ENCODE data around the gene TPX2. TPM values are rescaled to one million over a fixed set of nuclear protein-coding genes. Genes with fewer than 3 reads are reported as not detected.

The TPX2 gene
- total and polyA plus RNA-seq, 5 experiments from 2014 or later = 0.16 to 0.50 (median 0.26) TPM; not detected in 1

DNA sequence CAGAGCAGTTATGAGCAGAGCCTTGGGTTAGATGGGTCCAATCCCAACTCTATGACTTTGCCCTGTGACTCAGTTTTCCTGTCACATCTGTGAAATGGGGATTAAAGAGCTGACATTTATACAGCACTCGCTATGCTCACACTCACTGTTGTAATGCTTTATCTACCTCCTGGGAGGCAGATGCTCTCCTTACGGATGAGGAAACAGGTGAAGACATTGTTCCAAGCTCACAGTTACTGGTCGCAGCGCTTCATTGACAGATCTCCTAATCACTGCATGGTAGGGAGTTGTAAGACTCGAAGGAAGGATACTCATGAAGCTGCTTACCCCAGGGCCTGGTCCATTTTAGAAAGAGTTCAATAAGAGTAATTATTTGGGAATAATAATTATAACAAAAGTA, 77.1 kb downstream of the TPX2 start:
- DNase-seq (no peak), ATAC-seq (no peak)
- H3K27me3 Mint-ChIP-seq = peaks cover 0 to 1% (median 0%) of the 10 kb centered on the region in 5 donors
- H3K36me3 Mint-ChIP-seq = no peaks in the 10 kb centered on the region
- no peaks in the 10 kb centered on the region for H3K4me1 Mint-ChIP-seq
- H3K9me3 Mint-ChIP-seq = no peaks in the 10 kb centered on the region
- no peak overlapping the region for H3K4me3 Mint-ChIP-seq
- POLR2A ChIA-PET = no interaction called here
- no peak overlapping the region for H3K27ac Mint-ChIP-seq

- H3K27me3 Mint-ChIP-seq = peaks cover 0 to 1% (median 0%) of the 10 kb centered on the region in 5 donors
- DNase-seq (no peak), ATAC-seq (no peak)
- no peaks in the 10 kb centered on the region for H3K36me3 Mint-ChIP-seq
- POLR2A ChIA-PET = no interaction called here
- no peak overlapping the region for H3K27ac Mint-ChIP-seq
- peaks cover 0 to 3% (median 0%) of the 10 kb centered on the region in 4 donors for H3K4me1 Mint-ChIP-seq
- no peaks in the 10 kb centered on the region for H3K9me3 Mint-ChIP-seq
- H3K4me3 Mint-ChIP-seq = no peak overlapping the region
These were observed 78.4 kb downstream of the TPX2 start for GRCh38 chr20:31817461-31817860.

DNA sequence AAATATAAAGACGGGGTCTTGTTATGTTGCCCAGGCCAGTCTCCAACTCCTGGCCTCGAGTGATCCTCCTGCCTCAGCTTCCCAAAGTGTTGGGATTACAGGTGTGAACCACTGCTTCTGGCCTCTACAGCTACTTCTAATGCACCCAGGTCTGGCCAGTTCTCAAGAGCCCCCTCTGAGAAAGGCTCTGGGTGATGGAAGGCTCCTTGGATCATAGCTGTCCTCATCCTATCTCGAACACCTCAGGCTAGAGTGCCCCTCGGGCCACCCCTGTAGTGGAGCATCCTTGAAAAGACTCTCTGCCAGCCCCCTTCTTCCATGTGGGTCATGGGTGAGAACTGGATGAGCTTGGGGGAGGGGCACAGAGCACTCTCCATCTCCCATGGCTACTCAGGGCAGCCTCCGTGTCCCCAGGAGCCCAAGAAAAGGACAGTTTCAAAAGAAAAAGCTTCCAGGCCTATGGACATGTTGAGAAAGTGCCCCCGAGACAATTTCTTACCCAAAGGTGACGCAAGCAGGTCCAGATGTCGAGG, 79.4 kb downstream of the TPX2 start:
- no peak overlapping the region for H3K4me3 Mint-ChIP-seq
- POLR2A ChIA-PET = no interaction called here
- DNase-seq (no peak), ATAC-seq (no peak)
- H3K27ac Mint-ChIP-seq = no peak overlapping the region
- peaks cover 0 to 5% (median 4%) of the 10 kb centered on the region in 4 donors for H3K4me1 Mint-ChIP-seq
- H3K9me3 Mint-ChIP-seq = no peaks in the 10 kb centered on the region
- peaks cover 0 to 1% (median 0%) of the 10 kb centered on the region in 5 donors for H3K27me3 Mint-ChIP-seq
- no peaks in the 10 kb centered on the region for H3K36me3 Mint-ChIP-seq

DNA sequence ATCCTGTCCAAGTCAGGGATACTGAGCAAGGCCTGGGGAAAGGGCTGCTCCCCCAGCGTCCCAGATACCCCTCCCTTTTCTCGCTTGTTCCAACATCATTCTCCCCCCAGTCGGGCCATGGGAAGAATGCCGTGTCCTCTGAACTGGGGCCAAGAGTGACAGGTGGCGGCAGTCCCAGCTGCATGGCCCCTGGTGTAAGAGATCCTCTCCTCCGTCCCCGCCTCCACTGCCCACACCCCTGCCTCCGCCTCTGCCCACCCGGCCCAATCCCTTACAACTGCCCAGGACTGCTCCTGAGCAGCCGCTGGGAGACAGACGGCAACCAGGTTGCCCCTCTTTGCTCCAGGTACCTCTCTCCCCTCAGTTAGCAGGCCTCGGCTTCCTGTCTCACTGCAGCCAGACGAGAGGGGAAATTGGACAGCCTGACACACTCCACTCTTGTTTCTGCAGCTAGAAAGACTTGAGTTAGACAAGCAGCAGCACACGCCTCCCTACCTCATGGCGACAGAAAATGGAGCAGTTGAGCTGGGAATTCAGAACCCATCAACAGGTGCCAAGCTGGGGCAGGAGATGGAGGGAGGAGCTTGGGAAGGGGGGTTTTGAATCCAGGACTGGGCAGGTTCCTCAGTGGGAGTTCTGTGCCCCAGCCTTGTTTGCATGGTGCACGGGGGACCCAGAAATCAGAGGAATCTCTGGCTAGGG, 80.1 kb downstream of the TPX2 start, which contains the start of gene MYLK2:
TSS of gene MYLK2 (plus strand) at position 274 of the 702 bp plus-strand sequence. CDS start at position 499, 225 bp downstream.
- DNase-seq (no peak), ATAC-seq (no peak)
- peak within 1 kb of the TSS in 1 of 10 donors; percentile 38 for H3K4me3 Mint-ChIP-seq
- peaks cover 0 to 4% (median 1%) of the 10 kb centered on the region in 5 donors for H3K27me3 Mint-ChIP-seq
- H3K36me3 Mint-ChIP-seq = no peaks in the 10 kb centered on the region
- H3K9me3 Mint-ChIP-seq = no peaks in the 10 kb centered on the region
- POLR2A ChIA-PET = no interaction called here
- no peak within 1 kb of the TSS for H3K27ac Mint-ChIP-seq
- peaks cover 0 to 7% (median 5%) of the 10 kb centered on the region in 4 donors for H3K4me1 Mint-ChIP-seq

GRCh38 chr20:31820228-31820627, 81.1 kb downstream of the TPX2 start:
- Mint-ChIP-seq H3K4me3 (no peak overlapping the region), H3K27ac (no peak overlapping the region), H3K36me3 (no peaks in the 10 kb centered on the region), H3K9me3 (no peaks in the 10 kb centered on the region), H3K27me3 (peaks cover 0 to 4% (median 1%) of the 10 kb centered on the region in 5 donors), H3K4me1 (peaks cover 0 to 7% (median 5%) of the 10 kb centered on the region in 4 donors)
- POLR2A ChIA-PET = no interaction called here
- DNase-seq (no peak), ATAC-seq (no peak)

GRCh38 chr20:31821427-31821826, 82.3 kb downstream of the TPX2 start:
- Mint-ChIP-seq H3K4me1 (peaks cover 0 to 7% (median 5%) of the 10 kb centered on the region in 4 donors), H3K27ac (no peak overlapping the region), H3K4me3 (no peak overlapping the region), H3K27me3 (peaks cover 0 to 4% (median 1%) of the 10 kb centered on the region in 5 donors), H3K9me3 (no peaks in the 10 kb centered on the region), H3K36me3 (no peaks in the 10 kb centered on the region)
- no peak for DNase-seq
- POLR2A ChIA-PET = no interaction called here
- no peak for ATAC-seq

DNA sequence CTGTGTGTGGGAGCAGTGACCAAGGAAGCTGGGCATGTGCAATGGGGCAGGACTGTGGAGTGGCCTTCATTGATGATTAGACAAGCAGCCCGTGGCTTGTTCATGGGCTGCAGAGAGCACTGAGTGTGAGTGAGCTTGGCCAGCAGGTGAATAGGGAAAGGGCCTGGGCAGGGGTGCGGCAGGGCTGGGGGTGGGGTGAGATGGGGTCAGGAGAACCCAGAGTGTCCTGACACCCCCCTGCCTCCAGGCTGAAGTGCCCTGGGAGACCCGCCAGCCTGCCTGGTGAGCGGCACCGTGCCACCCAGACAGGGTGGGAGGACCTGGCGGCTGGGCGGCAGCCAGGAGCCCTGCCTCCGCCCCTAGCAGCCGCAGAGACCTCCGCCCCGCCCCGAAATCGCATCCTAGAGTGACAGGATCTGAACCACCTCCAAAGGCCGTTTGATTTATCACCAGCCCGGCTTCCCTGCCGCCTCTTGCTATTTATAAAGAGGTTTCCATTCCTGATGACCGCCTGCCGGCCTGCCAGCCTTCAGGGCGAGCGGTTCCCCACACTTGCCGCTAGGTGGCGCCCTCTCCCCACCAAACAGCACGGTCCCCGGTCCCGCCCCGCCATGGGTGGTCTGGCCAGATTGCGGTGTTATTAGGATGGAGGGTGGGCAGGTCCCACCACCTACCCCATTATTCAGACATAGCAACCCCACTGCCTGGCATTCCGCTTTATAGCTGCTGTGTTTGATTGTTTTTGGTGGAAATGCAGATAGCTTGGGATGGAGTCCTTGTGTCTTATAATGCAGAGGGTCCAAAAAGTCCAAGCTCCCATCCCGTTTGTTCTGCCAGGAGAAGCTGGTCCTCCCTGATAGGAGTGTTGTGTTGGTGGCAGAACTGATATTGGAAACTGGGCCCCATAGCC, 83.6 kb downstream of the TPX2 start:
- POLR2A ChIA-PET = no interaction called here
- H3K36me3 Mint-ChIP-seq = no peaks in the 10 kb centered on the region
- ATAC-seq (peak; percentile 90 to 98), DNase-seq (peak; percentile 52 to 84 (median 75))
- H3K27ac Mint-ChIP-seq = peak overlapping the region in 2 of 10 donors; percentile 36 to 89
- H3K27me3 Mint-ChIP-seq = peaks cover 0 to 4% (median 1%) of the 10 kb centered on the region in 5 donors
- peaks cover 0 to 7% (median 5%) of the 10 kb centered on the region in 4 donors for H3K4me1 Mint-ChIP-seq
- H3K9me3 Mint-ChIP-seq = no peaks in the 10 kb centered on the region
- peak overlapping the region in 5 of 10 donors; percentile 29 to 52 (median 39) for H3K4me3 Mint-ChIP-seq

DNA sequence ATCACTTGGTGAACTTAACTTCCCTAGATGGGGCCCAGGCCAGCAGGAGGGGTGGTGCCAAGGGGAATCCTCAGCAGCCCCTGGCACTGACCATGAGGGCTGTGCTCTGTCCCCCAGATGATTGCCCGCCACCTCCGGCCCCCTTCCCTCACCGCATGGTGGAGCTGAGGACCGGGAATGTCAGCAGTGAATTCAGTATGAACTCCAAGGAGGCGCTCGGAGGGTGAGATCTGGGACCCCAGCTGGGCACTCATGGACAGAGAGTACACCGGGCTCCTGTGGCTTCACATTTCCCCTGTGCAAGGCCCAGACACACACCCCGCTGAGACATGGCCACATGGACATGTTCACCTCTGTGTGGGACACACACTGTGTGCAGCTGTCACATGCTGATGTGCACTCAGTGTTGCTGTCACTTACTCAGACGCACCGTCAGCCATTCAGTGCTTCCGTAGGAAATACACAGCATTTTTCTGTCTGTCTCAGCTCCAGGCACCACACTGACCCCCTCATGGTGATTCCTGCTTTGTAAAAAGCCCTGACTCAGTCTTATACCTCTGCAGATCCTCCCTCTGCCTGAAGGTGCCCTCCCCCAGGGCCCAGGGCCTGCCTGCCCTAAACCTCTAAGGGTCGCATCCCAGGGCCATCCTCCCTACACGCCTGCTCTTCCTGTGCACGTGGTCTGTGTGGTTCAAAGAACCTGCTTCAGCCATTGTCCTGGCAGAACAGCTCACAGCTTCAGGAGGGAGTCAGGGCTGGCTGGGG, 84.5 kb downstream of the TPX2 start:
- Mint-ChIP-seq H3K4me1 (peaks cover 0 to 7% (median 5%) of the 10 kb centered on the region in 4 donors), H3K27ac (peak overlapping the region in 1 of 10 donors; percentile 36), H3K36me3 (no peaks in the 10 kb centered on the region), H3K9me3 (no peaks in the 10 kb centered on the region), H3K4me3 (peak overlapping the region in 1 of 10 donors; percentile 20), H3K27me3 (peaks cover 0 to 4% (median 1%) of the 10 kb centered on the region in 5 donors)
- DNase-seq (no peak), ATAC-seq (no peak)
- POLR2A ChIA-PET = no interaction called here

DNA sequence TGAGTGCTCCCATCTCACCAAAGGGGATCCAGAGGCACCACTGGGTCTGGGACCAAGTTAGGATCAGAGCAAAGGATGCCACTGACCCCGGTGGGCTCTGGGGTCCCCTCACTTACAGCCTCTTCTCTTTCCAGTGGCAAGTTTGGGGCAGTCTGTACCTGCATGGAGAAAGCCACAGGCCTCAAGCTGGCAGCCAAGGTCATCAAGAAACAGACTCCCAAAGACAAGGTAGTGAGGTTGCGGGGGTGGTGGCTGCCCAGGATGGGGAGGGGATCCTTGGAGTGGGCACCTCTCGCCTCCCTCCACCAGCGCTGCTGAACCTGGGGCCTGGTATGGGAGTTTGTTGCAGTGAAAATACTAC, 85.0 kb downstream of the TPX2 start:
- no peaks in the 10 kb centered on the region for H3K36me3 Mint-ChIP-seq
- POLR2A ChIA-PET = no interaction called here
- DNase-seq = no peak
- no peak overlapping the region for H3K27ac Mint-ChIP-seq
- peaks cover 0 to 4% (median 1%) of the 10 kb centered on the region in 5 donors for H3K27me3 Mint-ChIP-seq
- no peak for ATAC-seq
- H3K4me3 Mint-ChIP-seq = peak overlapping the region in 1 of 10 donors; percentile 20
- H3K9me3 Mint-ChIP-seq = no peaks in the 10 kb centered on the region
- H3K4me1 Mint-ChIP-seq = peaks cover 0 to 7% (median 5%) of the 10 kb centered on the region in 4 donors

GRCh38 chr20:31824554-31825313, 85.6 kb downstream of the TPX2 start:
- no peaks in the 10 kb centered on the region for H3K36me3 Mint-ChIP-seq

GRCh38 chr20:31826074-31826473, 87.0 kb downstream of the TPX2 start:
- Mint-ChIP-seq H3K4me3 (no peak overlapping the region), H3K4me1 (peaks cover 0 to 7% (median 5%) of the 10 kb centered on the region in 4 donors), H3K27me3 (peaks cover 0 to 4% (median under 1%) of the 10 kb centered on the region in 5 donors), H3K27ac (no peak overlapping the region), H3K9me3 (no peaks in the 10 kb centered on the region), H3K36me3 (no peaks in the 10 kb centered on the region)
- ATAC-seq = no peak
- POLR2A ChIA-PET = no interaction called here
- DNase-seq = no peak

More at GRCh38 chr20:31824554-31825313, 85.6 kb downstream of the TPX2 start:
- Mint-ChIP-seq H3K9me3 (no peaks in the 10 kb centered on the region), H3K4me3 (no peak overlapping the region), H3K27me3 (peaks cover 0 to 4% (median 1%) of the 10 kb centered on the region in 5 donors), H3K27ac (no peak overlapping the region), H3K4me1 (peaks cover 0 to 7% (median 5%) of the 10 kb centered on the region in 4 donors)
- no peak for DNase-seq
- POLR2A ChIA-PET = no interaction called here
- no peak for ATAC-seq

DNA sequence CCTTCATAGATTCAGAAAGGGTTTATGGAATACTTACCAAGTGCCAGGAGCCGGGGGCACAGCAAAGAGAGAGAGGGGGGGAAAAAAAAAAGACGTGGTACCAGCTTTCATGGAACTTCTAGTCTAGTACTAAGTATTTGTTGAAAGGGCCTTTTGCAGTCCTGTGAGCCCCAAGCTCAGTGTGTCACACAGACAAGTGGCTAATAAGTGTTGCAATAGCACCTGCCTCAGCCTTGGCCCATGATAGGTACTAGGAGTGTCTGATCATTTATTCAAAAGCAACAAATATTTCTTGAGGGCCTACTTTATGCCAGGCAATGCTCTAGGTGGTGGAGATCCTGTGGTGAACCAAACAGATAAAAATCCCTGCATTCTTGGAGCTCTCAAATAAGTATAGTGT, 88.0 kb downstream of the TPX2 start:
- peaks cover 0 to 7% (median 5%) of the 10 kb centered on the region in 4 donors for H3K4me1 Mint-ChIP-seq
- ATAC-seq (no peak), DNase-seq (no peak)
- H3K4me3 Mint-ChIP-seq = no peak overlapping the region
- H3K36me3 Mint-ChIP-seq = no peaks in the 10 kb centered on the region
- H3K27me3 Mint-ChIP-seq = peaks cover 0 to 4% (median 0%) of the 10 kb centered on the region in 5 donors
- H3K27ac Mint-ChIP-seq = no peak overlapping the region
- H3K9me3 Mint-ChIP-seq = no peaks in the 10 kb centered on the region
- POLR2A ChIA-PET = no interaction called here

Measured in naive thymus-derived CD8-positive, alpha-beta T cell (primary cell).